Stimulated activated CD4-positive, alpha-beta T cell treated with anti-CD3 and anti-CD28 coated beads, Interleukin-4, amount 100 ng/mL, for 24 hours (primary cell): ENCODE measurements around the gene OR11H1.
"Not testable (repeated sequence)": the region's sequence is repeated elsewhere in the genome, so short reads cannot be mapped to it uniquely, and the experiment has no call there.

ENCODE experiments used
- DNase-seq: peaks from one replicate; pipeline ENCODE4 v3.0.0-alpha.2; 2020

Gene OR11H1

DNA sequence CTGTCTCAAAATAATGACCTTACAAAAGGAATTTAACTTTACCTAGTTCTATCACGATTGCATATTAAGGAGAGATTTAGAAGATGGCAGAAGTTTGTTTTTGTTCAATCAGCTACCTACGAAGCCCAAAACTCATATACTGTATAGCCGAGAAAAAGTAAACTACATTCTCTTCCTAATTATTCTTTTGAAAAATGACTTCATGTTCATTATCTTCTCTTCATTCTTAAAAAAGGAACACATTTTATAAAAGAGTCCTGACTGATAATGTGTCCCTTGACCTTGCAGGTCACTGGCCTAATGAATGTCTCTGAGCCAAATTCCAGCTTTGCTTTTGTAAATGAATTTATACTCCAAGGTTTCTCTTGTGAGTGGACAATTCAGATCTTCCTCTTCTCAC is at the start of gene OR11H1:
Gene OR11H1, plus strand, starts transcription at position 301 of the 400 bp plus-strand sequence. Its CDS starts 0 bp downstream, at position 301.
- not testable (repeated sequence) for DNase-seq

DNA sequence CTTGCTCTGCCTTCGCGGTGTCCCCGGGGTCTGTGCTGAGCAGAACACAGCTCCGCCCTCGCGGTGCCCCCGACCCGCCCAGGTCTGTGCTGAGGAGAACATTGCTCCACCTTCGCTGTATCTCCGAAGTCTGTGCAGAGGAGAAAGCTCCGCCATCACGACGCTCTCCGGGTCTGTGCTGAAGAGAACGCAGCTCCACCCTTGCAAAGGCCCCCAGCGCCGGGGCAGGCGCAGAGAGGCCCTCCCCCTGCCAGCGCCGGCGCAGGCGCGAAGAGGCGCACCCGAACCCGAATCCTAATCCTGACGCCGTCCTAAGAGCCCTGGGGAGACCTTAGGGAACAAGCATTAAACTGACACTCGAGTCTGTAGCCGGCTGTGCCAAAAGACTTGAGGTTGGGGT is 18.0 kb upstream of the OR11H1 start:
- not testable (repeated sequence) for DNase-seq

DNA sequence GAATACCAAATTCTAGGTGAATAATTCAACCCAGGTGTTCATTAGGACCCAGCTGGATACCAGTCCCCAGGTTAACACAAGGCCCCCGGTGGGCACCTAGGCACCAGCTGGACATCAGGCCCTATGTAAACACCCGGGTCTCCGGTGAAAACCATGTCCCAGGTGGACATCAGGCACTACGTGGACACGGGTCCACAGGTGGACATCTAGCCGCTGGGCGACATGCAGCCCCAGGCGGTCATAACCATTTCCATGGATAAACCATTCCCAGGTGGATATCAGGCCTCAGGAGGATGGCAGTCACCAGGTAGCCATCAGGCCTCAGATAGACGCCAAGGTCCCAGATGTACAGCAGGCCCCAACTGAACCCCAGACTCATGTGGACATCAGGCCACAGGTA is 12.1 kb upstream of the OR11H1 start:
- not testable (repeated sequence) for DNase-seq

- DNase-seq: not testable (repeated sequence)
Observed at GRCh38 chr22:15553767-15554166, 25.8 kb downstream of the OR11H1 start.

DNA sequence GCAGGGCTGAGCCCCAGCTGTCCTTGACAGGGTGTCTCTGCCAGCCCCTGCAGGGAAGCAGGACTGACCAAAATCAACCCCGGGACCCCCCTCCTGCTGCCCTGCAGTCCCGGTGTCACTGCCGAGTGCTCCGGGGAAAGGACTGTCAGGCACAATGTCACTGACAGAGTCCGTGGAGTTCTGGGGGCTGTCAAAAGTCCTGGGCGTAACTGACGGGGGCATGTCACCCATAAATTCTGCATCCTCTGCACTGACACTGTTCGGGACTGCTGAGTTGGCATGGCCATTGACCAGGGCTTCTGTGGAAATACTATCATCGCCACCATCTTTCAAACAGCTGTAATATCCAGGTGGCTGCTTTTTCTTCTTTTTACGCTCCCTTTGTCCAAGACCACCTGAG is 35.5 kb downstream of the OR11H1 start:
- not testable (repeated sequence) for DNase-seq

DNA sequence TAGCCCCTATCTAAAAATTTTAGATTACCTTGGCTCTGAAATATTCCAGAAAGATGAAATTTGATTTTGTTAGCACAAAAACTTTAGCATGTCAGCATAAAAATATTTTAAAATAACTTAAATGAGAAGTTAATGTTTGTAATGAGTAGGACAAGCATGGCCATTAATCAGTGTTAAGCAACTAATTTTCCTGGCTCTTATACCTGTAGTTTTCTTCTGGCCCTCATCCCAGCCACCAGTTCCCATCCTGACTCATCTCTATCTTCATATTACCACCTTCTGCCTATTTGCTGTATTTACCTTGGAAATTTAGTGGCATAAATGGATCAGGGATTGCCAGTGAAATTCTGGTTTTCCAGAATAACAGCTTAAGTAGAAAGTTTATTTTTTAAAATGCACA is 37.1 kb downstream of the OR11H1 start:
- DNase-seq: not testable (repeated sequence)
